ENCODE results near the gene PACSIN1. TPM values are rescaled to one million over a fixed set of nuclear protein-coding genes. Genes with fewer than 3 reads are reported as not detected.

PACSIN1 gene
- total and polyA plus RNA-seq, 2 of the 4 experiments (the other 2 are of a cell fraction), result 0.02 TPM; not detected in 1

DNA sequence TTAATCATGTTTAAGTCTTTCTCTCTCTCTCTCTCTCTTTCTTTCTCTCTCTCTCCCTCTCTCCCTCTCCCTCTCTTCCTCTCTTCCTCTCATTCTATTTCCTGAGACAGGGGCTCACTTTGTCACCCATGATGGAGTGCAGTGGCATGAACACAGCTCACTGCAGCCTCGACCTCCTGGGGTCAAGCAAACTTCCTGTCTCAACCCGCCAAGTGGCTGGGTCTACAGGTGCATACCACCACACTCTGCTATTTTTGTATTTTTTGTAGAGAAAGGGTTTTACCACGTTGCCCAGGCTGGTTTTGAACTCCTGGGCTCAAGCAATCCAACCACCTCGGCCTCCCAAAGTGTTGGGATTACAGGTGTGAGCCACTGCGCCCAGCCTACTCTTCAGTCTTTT, 24.4 kb upstream of the PACSIN1 start:
- no TSS peak for BruUV-seq (replicated peaks)
- H3K4me1 ChIP-seq (ENCODE audit: control insufficient read depth, insufficient read depth, low read length), result no peaks in the 10 kb centered on the region
- H3K4me2 ChIP-seq (ENCODE audit: low read depth, low read length), result no peak overlapping the region
- ChIA-PET CTCF (interaction anchor here (0.6 kb wide), 1 partner anchor 17 kb away, joined by 8 read pairs; no protein-coding TSS in a partner anchor), POLR2A (ENCODE audit: unreplicated experiment) (no interaction called here)
- no peak overlapping the region for H3K56ac ChIP-seq (ENCODE audit: extremely low read depth, insufficient read depth, low read length)
- intact Hi-C loops (cut with micrococcal nuclease), result no loop called here
- no peak overlapping the region for H3K27ac ChIP-seq (ENCODE audit: insufficient read depth, low read length)
- no peak overlapping the region for H3K4ac ChIP-seq (ENCODE audit: low read depth, low read length)
- no peak for DNase-seq
- no peak overlapping the region for H3K23ac ChIP-seq (ENCODE audit: low read depth, low read length)
- H3K9me1 ChIP-seq (ENCODE audit: insufficient read depth, low read length), result no peaks in the 10 kb centered on the region
- no peak overlapping the region for H2BK15ac ChIP-seq (ENCODE audit: low read depth, low read length)
- in situ Hi-C loops (cut with MboI; ENCODE audit: low sequenced_read_pairs), result no loop called here
- no peak for ATAC-seq (ENCODE audit: low read depth)
- no peak overlapping the region for H3K14ac ChIP-seq (replicated peaks; ENCODE audit: low read depth, low read length)
- no peaks in the 10 kb centered on the region for H3K79me1 ChIP-seq (ENCODE audit: low read depth in 1 of 2, low read length in 2 of 2)
- H3K4me3 ChIP-seq (ENCODE audit: insufficient read depth, low read depth, low read length), result no peak overlapping the region
- H3K9me3 ChIP-seq (ENCODE audit: control insufficient read depth, insufficient read depth, low read length), result no peaks in the 10 kb centered on the region; the same call in 1 of the 2 replicates
- no peak overlapping the region for H4K8ac ChIP-seq (ENCODE audit: low read depth in 2 of 2, low read length in 2 of 2)
- no peak overlapping the region for H4K5ac ChIP-seq (ENCODE audit: low read depth, low read length)
- peaks cover 4% of the 10 kb centered on the region for H3K27me3 ChIP-seq (ENCODE audit: control insufficient read depth, insufficient read depth, low read length)
- no peaks in the 10 kb centered on the region for H4K20me1 ChIP-seq (ENCODE audit: insufficient read depth, low read length)
- H2AK5ac ChIP-seq (ENCODE audit: low read depth, low read length), result no peak overlapping the region
- H3K9ac ChIP-seq (ENCODE audit: low read depth, low read length), result no peak overlapping the region
- no peak overlapping the region for H2AK9ac ChIP-seq (replicated peaks; ENCODE audit: low read depth, low read length, poor library complexity)
- H2AFZ ChIP-seq (replicated peaks; ENCODE audit: low read length, poor library complexity), result no peak overlapping the region
- H2BK120ac ChIP-seq (ENCODE audit: low read depth, low read length), result no peak overlapping the region
- no peak overlapping the region for H3K18ac ChIP-seq (ENCODE audit: low read depth, low read length)
- no CpG with 5 or more reads among the region's 5 CpGs for WGBS, 2 experiments (ENCODE audit: extremely low coverage in 2 of 2, insufficient read length in 1 of 2)
- H2BK5ac ChIP-seq (ENCODE audit: low read depth, low read length, poor library complexity, severe bottlenecking), result no peak overlapping the region
- no peaks in the 10 kb centered on the region for H3K36me3 ChIP-seq (ENCODE audit: control insufficient read depth, insufficient read depth, low read length)
- no peak overlapping the region for H2BK20ac ChIP-seq (ENCODE audit: low read depth, low read length)
- TF ChIP-seq, protein P1, sequence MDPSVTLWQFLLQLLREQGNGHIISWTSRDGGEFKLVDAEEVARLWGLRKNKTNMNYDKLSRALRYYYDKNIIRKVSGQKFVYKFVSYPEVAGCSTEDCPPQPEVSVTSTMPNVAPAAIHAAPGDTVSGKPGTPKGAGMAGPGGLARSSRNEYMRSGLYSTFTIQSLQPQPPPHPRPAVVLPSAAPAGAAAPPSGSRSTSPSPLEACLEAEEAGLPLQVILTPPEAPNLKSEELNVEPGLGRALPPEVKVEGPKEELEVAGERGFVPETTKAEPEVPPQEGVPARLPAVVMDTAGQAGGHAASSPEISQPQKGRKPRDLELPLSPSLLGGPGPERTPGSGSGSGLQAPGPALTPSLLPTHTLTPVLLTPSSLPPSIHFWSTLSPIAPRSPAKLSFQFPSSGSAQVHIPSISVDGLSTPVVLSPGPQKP (IDR thresholded peaks at IDR 0.05; ENCODE audit: borderline replicate concordance, low read depth, low read length), result no peak
- TF ChIP-seq MXI1 (IDR thresholded peaks at IDR 0.05; ENCODE audit: borderline replicate concordance, low read depth, low read length) (no peak), FOS (IDR thresholded peaks at IDR 0.05; ENCODE audit: low read depth, low read length) (no peak), SMC3 (IDR thresholded peaks at IDR 0.05; ENCODE audit: low read depth, low read length) (no peak), NFE2L2 (IDR thresholded peaks at IDR 0.05; ENCODE audit: low read depth, low read length) (no peak), POLR2A (IDR thresholded peaks at IDR 0.05; ENCODE audit: low read depth, low read length) (no peak), MAZ (IDR thresholded peaks at IDR 0.05; ENCODE audit: borderline replicate concordance, low read depth, low read length) (no peak), RFX5 (IDR thresholded peaks at IDR 0.05; ENCODE audit: low read depth, low read length) (no peak), CHD1 (IDR thresholded peaks at IDR 0.05; ENCODE audit: low read depth, low read length) (no peak), RCOR1 (IDR thresholded peaks at IDR 0.05; ENCODE audit: insufficient replicate concordance, low read length) (no peak), RAD21 (IDR thresholded peaks at IDR 0.05; ENCODE audit: low read length) (no peak), MAFK (IDR thresholded peaks at IDR 0.05; ENCODE audit: low read depth, low read length) (no peak)
- TF ChIP-seq, protein P2, sequence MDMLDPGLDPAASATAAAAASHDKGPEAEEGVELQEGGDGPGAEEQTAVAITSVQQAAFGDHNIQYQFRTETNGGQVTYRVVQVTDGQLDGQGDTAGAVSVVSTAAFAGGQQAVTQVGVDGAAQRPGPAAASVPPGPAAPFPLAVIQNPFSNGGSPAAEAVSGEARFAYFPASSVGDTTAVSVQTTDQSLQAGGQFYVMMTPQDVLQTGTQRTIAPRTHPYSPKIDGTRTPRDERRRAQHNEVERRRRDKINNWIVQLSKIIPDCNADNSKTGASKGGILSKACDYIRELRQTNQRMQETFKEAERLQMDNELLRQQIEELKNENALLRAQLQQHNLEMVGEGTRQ (IDR thresholded peaks at IDR 0.05; ENCODE audit: low read depth, low read length), result no peak
- no peak overlapping the region for H4K91ac ChIP-seq (ENCODE audit: insufficient read depth, low read depth, low read length)
- dilution Hi-C loops (cut with HindIII; ENCODE audit: low sequenced_read_pairs, unreplicated experiment), result no loop called here
